D721Med (cell line): ENCODE results near the gene RTEL1.

Experiments
- DNase-seq: peaks from one replicate; pipeline ENCODE4 v3.0.0; 2011; ENCODE audit warnings: low spot score; ENCODE audit not compliant: insufficient read length
- FAIRE-seq: peaks from 2 replicates; lab custom pipeline; 2011; peaks lifted over from hg19 to GRCh38; lab: Jason Lieb, UNC
- TF ChIP-seq, protein P1 (sequence below): IDR thresholded peaks from 2 replicates; pipeline ENCODE4 v1.5.1; 2012; ENCODE audit warnings: mild to moderate bottlenecking, control low read depth; ENCODE audit not compliant: insufficient read depth; ENCODE audit errors: missing control alignments

RTEL1 gene

DNA sequence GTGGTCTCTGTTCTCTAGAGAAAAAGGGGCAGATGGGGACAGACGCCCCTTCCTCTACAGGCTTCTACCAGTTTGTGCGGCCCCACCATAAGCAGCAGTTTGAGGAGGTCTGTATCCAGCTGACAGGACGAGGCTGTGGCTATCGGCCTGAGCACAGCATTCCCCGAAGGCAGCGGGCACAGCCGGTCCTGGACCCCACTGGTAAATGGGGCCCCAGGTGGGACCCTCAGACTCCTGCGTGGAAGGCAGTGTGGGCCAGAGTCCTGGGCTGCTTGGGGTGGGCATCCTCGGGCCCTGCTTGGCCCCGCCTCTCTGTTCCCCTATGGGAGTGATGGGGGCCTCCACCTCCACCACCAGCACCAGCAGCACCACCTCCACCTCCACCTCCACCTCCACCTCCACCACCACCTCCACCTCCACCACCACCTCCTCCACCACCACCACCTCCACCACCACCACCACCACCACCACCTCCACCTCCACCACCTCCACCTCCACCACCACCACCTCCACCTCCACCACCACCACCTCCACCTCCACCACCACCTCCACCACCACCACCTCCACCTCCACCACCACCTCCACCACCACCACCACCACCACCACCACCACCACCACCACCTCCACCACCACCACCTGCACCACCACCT, 35.1 kb downstream of the RTEL1 start:
- no peak for DNase-seq
- no peak for FAIRE-seq
- TF ChIP-seq, protein P1, sequence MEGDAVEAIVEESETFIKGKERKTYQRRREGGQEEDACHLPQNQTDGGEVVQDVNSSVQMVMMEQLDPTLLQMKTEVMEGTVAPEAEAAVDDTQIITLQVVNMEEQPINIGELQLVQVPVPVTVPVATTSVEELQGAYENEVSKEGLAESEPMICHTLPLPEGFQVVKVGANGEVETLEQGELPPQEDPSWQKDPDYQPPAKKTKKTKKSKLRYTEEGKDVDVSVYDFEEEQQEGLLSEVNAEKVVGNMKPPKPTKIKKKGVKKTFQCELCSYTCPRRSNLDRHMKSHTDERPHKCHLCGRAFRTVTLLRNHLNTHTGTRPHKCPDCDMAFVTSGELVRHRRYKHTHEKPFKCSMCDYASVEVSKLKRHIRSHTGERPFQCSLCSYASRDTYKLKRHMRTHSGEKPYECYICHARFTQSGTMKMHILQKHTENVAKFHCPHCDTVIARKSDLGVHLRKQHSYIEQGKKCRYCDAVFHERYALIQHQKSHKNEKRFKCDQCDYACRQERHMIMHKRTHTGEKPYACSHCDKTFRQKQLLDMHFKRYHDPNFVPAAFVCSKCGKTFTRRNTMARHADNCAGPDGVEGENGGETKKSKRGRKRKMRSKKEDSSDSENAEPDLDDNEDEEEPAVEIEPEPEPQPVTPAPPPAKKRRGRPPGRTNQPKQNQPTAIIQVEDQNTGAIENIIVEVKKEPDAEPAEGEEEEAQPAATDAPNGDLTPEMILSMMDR = no peak

DNA sequence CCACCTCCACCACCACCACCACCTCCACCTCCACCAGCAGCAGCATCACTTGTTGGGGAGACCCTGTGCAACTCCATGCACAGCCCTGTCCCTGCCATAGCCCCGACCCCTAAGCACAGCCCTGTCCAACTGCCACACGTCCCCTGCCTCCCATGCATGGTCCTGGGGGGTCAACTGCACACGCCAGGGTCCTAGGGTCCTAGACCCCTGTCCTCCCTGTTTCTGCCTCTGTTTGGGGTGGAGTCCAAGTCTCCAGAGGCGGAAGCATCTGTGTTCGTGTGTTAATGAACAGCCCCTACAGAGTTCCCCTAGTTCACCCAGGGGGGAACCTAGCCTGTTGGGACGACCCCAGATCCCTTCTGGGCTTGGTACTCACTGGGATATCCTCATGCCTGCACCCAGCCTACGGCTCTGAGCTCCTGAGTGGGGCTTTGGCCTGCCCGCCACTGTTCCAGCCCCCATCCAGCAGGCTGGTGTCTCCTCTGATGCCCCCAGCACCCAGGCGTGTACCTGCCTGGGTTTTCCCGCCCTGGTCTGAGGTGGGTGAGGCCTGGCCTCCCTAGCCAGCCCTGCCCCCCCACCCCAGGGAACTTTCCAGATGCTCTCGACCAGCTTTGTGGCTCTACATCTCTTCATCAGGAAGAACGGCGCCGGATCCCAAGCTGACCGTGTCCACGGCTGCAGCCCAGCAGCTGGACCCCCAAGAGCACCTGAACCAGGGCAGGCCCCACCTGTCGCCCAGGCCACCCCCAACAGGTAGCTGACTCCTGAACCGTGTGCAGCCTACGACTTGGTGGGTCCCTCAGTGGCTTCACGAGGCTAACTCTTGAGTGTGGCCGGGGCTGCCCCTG, 35.8 kb downstream of the RTEL1 start:
- DNase-seq (no peak), FAIRE-seq (no peak)

DNA sequence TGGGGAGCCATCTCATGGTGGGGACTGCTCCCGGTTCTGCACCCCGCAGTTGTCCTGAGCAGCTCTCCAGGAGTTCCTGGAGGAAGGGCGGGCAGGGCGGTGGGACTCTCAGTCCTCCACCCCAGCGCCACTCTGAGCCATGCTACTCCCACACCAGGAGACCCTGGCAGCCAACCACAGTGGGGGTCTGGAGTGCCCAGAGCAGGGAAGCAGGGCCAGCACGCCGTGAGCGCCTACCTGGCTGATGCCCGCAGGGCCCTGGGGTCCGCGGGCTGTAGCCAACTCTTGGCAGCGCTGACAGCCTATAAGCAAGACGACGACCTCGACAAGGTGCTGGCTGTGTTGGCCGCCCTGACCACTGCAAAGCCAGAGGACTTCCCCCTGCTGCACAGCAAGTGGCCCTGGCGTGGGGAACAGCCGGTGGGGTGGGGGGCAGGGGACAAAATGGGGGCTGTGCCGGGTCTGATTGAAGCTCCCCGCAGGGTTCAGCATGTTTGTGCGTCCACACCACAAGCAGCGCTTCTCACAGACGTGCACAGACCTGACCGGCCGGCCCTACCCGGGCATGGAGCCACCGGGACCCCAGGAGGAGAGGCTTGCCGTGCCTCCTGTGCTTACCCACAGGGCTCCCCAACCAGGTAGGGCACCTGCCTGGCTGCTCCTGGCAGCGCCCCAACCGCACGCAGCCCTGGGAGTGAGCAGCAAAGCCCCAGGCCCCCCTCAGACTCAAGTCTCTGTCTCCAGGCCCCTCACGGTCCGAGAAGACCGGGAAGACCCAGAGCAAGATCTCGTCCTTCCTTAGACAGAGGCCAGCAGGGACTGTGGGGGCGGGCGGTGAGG, 36.7 kb downstream of the RTEL1 start:
- TF ChIP-seq, protein P1 = no peak
- DNase-seq (no peak), FAIRE-seq (no peak)

More for the DNA sequence above, 35.8 kb downstream of the RTEL1 start:
- TF ChIP-seq, protein P1 = no peak

DNA sequence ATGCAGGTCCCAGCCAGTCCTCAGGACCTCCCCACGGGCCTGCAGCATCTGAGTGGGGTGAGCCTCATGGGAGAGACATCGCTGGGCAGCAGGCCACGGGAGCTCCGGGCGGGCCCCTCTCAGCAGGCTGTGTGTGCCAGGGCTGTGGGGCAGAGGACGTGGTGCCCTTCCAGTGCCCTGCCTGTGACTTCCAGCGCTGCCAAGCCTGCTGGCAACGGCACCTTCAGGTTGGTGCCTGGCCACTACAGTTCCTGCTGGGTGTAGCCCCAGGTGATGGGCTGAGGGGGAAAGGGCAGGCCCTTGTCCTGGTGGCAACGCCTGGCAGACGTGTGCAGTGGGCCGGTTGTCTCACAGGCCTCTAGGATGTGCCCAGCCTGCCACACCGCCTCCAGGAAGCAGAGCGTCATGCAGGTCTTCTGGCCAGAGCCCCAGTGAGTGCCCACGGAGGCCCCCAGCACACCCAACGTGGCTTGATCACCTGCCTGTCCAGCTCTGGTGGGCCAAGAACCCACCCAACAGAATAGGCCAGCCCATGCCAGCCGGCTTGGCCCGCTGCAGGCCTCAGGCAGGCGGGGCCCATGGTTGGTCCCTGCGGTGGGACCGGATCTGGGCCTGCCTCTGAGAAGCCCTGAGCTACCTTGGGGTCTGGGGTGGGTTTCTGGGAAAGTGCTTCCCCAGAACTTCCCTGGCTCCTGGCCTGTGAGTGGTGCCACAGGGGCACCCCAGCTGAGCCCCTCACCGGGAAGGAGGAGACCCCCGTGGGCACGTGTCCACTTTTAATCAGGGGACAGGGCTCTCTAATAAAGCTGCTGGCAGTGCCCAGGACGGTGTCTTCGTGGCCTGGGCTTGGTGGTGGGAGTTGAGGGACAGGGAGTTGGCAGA, 37.6 kb downstream of the RTEL1 start:
- TF ChIP-seq, protein P1 = no peak
- FAIRE-seq (no peak), DNase-seq (no peak)

DNA sequence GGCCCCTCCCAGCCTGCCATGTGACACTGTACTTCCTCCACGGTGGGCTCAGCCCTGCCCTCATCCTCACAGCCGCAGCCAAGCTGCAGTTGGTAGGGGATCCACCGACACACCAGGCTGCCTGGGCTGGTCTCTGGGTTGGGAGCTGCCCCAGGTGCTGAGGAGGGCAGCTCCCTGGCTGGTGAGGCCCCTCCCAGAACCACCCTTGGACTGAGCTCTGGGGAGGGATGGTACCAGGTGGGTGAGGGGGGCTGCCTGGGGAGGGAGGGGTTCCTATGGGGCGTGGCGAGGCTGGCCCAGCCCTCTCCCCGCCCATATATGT, 38.2 kb downstream of the RTEL1 start:
- TF ChIP-seq, protein P1 = no peak
- DNase-seq (no peak), FAIRE-seq (no peak)

DNA sequence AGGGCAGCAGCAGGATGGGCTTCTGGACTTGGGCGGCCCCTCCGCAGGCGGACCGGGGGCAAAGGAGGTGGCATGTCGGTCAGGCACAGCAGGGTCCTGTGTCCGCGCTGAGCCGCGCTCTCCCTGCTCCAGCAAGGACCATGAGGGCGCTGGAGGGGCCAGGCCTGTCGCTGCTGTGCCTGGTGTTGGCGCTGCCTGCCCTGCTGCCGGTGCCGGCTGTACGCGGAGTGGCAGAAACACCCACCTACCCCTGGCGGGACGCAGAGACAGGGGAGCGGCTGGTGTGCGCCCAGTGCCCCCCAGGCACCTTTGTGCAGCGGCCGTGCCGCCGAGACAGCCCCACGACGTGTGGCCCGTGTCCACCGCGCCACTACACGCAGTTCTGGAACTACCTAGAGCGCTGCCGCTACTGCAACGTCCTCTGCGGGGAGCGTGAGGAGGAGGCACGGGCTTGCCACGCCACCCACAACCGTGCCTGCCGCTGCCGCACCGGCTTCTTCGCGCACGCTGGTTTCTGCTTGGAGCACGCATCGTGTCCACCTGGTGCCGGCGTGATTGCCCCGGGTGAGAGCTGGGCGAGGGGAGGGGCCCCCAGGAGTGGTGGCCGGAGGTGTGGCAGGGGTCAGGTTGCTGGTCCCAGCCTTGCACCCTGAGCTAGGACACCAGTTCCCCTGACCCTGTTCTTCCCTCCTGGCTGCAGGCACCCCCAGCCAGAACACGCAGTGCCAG, 38.7 kb downstream of the RTEL1 start, which contains the start of gene TNFRSF6B:
TNFRSF6B (plus strand) TSS at position 25 of the 729 bp plus-strand sequence; CDS start at position 141, 116 bp downstream.
- DNase-seq (no peak), FAIRE-seq (no peak)
- TF ChIP-seq, protein P1 = no peak
